Stimulated activated naive CD4-positive, alpha-beta T cell (primary cell): ENCODE data around the gene TAOK1.
"Not testable (repeated sequence)": the region's sequence is repeated elsewhere in the genome, so short reads cannot be mapped to it uniquely, and the experiment has no call there.

ENCODE experiments used
- DNase-seq, 6 experiments: peaks; one replicate each; lab custom pipeline; 2025; lab: John Stamatoyannopoulos, UW

Gene TAOK1

GRCh38 chr17:29445844-29446243, 55.7 kb downstream of the TAOK1 start:
- no peak for DNase-seq

- DNase-seq, result no peak
Observed at GRCh38 chr17:29449865-29450671, 59.9 kb downstream of the TAOK1 start.

GRCh38 chr17:29451121-29451742, 61.1 kb downstream of the TAOK1 start:
- no peak for DNase-seq

GRCh38 chr17:29458066-29458465, 67.9 kb downstream of the TAOK1 start:
- no peak for DNase-seq

GRCh38 chr17:29461483-29462206, 71.5 kb downstream of the TAOK1 start:
- no peak for DNase-seq

- DNase-seq, result no peak
Observed at GRCh38 chr17:29469276-29469675, 79.1 kb downstream of the TAOK1 start.

GRCh38 chr17:29473437-29473836, 83.3 kb downstream of the TAOK1 start:
- DNase-seq, result not testable (repeated sequence)

- no peak for DNase-seq
Observed at GRCh38 chr17:29474297-29474696, 84.1 kb downstream of the TAOK1 start.

- DNase-seq, result no peak
Observed at GRCh38 chr17:29475891-29476290, 85.7 kb downstream of the TAOK1 start.

- DNase-seq, result not testable (repeated sequence)
Observed at GRCh38 chr17:29480249-29480928, 90.2 kb downstream of the TAOK1 start.

GRCh38 chr17:29483503-29483902, 93.3 kb downstream of the TAOK1 start:
- no peak for DNase-seq

GRCh38 chr17:29495011-29495410, 104.8 kb downstream of the TAOK1 start:
- no peak for DNase-seq

- DNase-seq, result no peak
Observed at GRCh38 chr17:29504711-29505110, 114.5 kb downstream of the TAOK1 start.

GRCh38 chr17:29505836-29506235, 115.7 kb downstream of the TAOK1 start:
- no peak for DNase-seq

- no peak for DNase-seq
Observed at GRCh38 chr17:29510953-29511352, 120.8 kb downstream of the TAOK1 start.

GRCh38 chr17:29514792-29515191, 124.6 kb downstream of the TAOK1 start:
- no peak for DNase-seq

GRCh38 chr17:29518359-29518758, 128.2 kb downstream of the TAOK1 start:
- DNase-seq, result no peak

- no peak for DNase-seq
Observed at GRCh38 chr17:29524692-29525091, 134.5 kb downstream of the TAOK1 start.

- DNase-seq, result no peak
Observed at GRCh38 chr17:29526322-29526721, 136.2 kb downstream of the TAOK1 start.

GRCh38 chr17:29533976-29534375, 143.8 kb downstream of the TAOK1 start:
- DNase-seq, result no peak

GRCh38 chr17:29544066-29544465, 153.9 kb downstream of the TAOK1 start:
- no peak for DNase-seq

- DNase-seq, result no peak
Observed at GRCh38 chr17:29546085-29546484, 155.9 kb downstream of the TAOK1 start.
